Measurements from ENCODE around the gene PRR14. TPM values are rescaled to one million over a fixed set of nuclear protein-coding genes. Genes with fewer than 3 reads are reported as not detected.

Gene PRR14
- total RNA-seq, 4 donors from 2014 or later: 21.7 to 49.2 (median 41.8) TPM

DNA sequence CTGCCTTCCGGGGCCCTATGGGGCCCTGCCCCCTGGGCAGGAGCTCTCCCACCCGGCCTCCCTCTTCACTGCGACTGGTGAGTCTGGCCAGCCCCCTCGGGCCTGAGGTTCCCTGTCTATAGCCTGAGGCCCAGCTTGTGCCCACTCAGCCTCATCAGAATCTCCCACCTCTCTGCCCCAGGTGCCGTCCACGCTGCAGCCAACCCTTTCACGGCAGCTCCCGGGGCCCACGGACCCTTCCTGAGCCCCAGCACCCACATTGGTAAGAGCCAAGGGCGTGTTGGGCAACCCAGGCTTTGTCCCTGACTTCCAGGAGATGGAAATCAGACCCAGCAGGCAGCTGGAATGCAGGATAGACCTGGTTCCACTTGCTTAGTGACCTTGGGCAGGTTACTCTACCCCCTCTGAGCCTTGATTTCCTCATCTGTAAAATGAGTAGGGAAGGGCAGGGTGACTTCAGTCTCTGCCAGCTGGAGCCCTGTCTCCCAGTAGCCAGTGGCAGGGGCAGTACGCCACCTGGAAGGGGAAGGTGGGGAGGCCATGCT is 16.7 kb downstream of the PRR14 start:
- TF ChIP-seq EP300 (IDR thresholded peaks at IDR 0.05) (no peak), POLR2AphosphoS5 (IDR thresholded peaks at IDR 0.05) (no peak), POLR2A (IDR thresholded peaks at IDR 0.05) (no peak)
- TF ChIP-seq, protein P1, sequence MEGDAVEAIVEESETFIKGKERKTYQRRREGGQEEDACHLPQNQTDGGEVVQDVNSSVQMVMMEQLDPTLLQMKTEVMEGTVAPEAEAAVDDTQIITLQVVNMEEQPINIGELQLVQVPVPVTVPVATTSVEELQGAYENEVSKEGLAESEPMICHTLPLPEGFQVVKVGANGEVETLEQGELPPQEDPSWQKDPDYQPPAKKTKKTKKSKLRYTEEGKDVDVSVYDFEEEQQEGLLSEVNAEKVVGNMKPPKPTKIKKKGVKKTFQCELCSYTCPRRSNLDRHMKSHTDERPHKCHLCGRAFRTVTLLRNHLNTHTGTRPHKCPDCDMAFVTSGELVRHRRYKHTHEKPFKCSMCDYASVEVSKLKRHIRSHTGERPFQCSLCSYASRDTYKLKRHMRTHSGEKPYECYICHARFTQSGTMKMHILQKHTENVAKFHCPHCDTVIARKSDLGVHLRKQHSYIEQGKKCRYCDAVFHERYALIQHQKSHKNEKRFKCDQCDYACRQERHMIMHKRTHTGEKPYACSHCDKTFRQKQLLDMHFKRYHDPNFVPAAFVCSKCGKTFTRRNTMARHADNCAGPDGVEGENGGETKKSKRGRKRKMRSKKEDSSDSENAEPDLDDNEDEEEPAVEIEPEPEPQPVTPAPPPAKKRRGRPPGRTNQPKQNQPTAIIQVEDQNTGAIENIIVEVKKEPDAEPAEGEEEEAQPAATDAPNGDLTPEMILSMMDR (IDR thresholded peaks at IDR 0.05): no peak
- WGBS, 2 donors (ENCODE audit: low coverage in 1 of 2): 83 to 90% methylated on average over 4 to 5 of the region's 11 CpGs
- no peak for ATAC-seq
- peaks cover 0 to 30% (median 0%) of the 10 kb centered on the region in 3 donors for H3K4me1 ChIP-seq
- no peaks in the 10 kb centered on the region for H3K9me3 ChIP-seq
- H3K27me3 ChIP-seq: no peaks in the 10 kb centered on the region
- H3K27ac ChIP-seq: no peak overlapping the region
- peaks cover 0 to 84% of the 10 kb centered on the region in 2 donors for H3K36me3 ChIP-seq
- H3K4me3 ChIP-seq: no peak overlapping the region

DNA sequence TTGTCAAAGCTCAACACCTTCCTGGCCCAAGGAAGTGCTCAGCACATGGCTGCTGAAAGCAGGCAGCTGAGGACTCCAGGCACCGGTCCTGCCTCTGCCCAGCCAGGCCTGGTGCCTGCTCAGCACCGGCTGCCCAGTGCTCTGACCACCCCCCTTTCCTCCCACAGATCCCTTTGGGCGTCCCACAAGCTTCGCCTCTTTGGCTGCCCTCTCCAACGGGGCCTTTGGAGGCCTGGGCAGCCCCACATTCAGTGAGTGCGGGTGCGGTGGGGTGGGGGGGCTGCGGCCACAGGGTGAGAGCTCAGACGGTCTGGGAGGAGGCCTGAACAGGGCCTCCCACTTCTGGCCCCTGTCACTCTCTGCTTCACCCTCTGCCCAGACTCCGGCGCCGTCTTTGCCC is 17.6 kb downstream of the PRR14 start:
- Histone ChIP-seq H3K4me1 (peaks cover 0 to 20% (median 0%) of the 10 kb centered on the region in 3 donors), H3K4me3 (no peak overlapping the region), H3K27ac (no peak overlapping the region), H3K36me3 (peaks cover 0 to 74% of the 10 kb centered on the region in 2 donors), H3K9me3 (no peaks in the 10 kb centered on the region), H3K27me3 (no peaks in the 10 kb centered on the region)
- TF ChIP-seq EP300 (IDR thresholded peaks at IDR 0.05): no peak
- no peak for ATAC-seq
- WGBS, 2 donors (ENCODE audit: low coverage in 1 of 2): 50 to 80% methylated on average over 1 of the region's 12 CpGs

DNA sequence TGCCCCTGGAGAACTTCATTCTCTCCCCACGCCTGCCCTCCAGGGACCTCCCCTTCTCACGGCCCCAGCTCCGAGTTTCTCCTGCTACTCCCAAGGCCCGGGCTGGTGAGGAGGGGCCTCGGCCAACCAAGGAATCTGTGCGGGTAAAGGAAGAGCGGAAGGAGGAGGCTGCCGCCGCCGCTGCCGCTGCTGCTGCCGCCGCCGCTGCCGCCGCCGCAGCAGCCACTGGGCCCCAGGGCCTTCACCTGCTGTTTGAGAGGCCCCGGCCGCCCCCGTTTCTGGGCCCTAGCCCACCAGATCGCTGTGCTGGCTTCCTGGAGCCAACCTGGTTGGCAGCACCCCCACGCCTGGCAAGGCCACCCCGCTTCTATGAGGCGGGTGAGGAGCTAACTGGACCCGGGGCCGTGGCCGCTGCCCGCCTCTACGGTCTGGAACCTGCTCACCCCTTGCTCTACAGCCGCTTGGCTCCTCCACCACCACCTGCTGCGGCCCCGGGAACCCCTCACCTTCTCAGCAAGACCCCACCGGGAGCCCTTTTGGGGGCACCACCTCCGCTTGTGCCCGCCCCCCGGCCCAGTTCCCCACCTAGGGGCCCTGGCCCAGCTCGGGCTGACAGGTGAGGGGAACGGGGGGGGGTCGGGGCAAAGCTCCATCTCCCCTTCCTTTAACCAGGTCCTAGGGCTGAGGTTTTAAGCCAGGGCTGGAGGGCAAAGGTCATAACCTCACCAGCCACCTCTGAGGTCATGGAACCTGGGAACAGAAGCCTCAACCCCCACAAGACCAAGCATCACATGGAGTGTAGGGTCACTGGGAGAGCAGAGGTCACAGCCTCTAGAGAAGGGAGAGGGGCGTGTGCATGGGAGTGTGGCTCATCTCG is 18.5 kb downstream of the PRR14 start:
- Histone ChIP-seq H3K4me3 (no peak overlapping the region), H3K9me3 (no peaks in the 10 kb centered on the region), H3K36me3 (peaks cover 0 to 66% of the 10 kb centered on the region in 2 donors), H3K27me3 (no peaks in the 10 kb centered on the region), H3K4me1 (peaks cover 0 to 11% (median 0%) of the 10 kb centered on the region in 3 donors), H3K27ac (no peak overlapping the region)
- ATAC-seq: no peak
- TF ChIP-seq EP300 (IDR thresholded peaks at IDR 0.05) (no peak), POLR2A (IDR thresholded peaks at IDR 0.05) (no peak), POLR2AphosphoS5 (IDR thresholded peaks at IDR 0.05) (no peak)
- TF ChIP-seq, protein P1 (IDR thresholded peaks at IDR 0.05): no peak
- 66% methylated on average over 4 of the region's 41 CpGs; no CpG with 5 or more reads in 1 of the 2 donors for WGBS, 2 donors (ENCODE audit: low coverage in 1 of 2)

- no peak overlapping the region for H3K27ac ChIP-seq
- no peaks in the 10 kb centered on the region for H3K9me3 ChIP-seq
- H3K4me3 ChIP-seq: no peak overlapping the region
- H3K27me3 ChIP-seq: no peaks in the 10 kb centered on the region
- TF ChIP-seq EP300 (IDR thresholded peaks at IDR 0.05): no peak
- TF ChIP-seq, protein P1 (IDR thresholded peaks at IDR 0.05): no peak
- TF ChIP-seq POLR2A (IDR thresholded peaks at IDR 0.05): no peak
- no peak for TF ChIP-seq POLR2AphosphoS5 (IDR thresholded peaks at IDR 0.05)
- WGBS, 2 donors (ENCODE audit: low coverage in 1 of 2): 66% methylated on average over 7 of the region's 14 CpGs; no CpG with 5 or more reads in 1 of the 2 donors
- H3K36me3 ChIP-seq: peaks cover 0 to 57% of the 10 kb centered on the region in 2 donors
- ATAC-seq: no peak
- H3K4me1 ChIP-seq: peaks cover 0 to 2% (median 0%) of the 10 kb centered on the region in 3 donors
Observed at GRCh38 chr16:30669903-30670824, 19.4 kb downstream of the PRR14 start.

GRCh38 chr16:30675143-30675542 is 24.4 kb downstream of the PRR14 start:
- H3K27me3 ChIP-seq: no peaks in the 10 kb centered on the region
- ATAC-seq: no peak
- H3K9me3 ChIP-seq: no peaks in the 10 kb centered on the region
- no peak for TF ChIP-seq POLR2A (IDR thresholded peaks at IDR 0.05)
- TF ChIP-seq POLR2AphosphoS5 (IDR thresholded peaks at IDR 0.05): no peak
- TF ChIP-seq EP300 (IDR thresholded peaks at IDR 0.05): no peak
- TF ChIP-seq, protein P1 (IDR thresholded peaks at IDR 0.05): no peak
- H3K4me3 ChIP-seq: no peak overlapping the region
- WGBS, 2 donors (ENCODE audit: low coverage in 1 of 2): 77 to 93% methylated on average over 3 to 8 of the region's 10 CpGs
- H3K27ac ChIP-seq: no peak overlapping the region
- no peaks in the 10 kb centered on the region for H3K4me1 ChIP-seq
- peaks cover 0 to 7% of the 10 kb centered on the region in 2 donors for H3K36me3 ChIP-seq

Data from gastroesophageal sphincter (tissue), 4 donors.